ENCODE results near the gene MYL11. TPM values are rescaled to one million over a fixed set of nuclear protein-coding genes. Genes with fewer than 3 reads are reported as not detected.

MYL11 gene
- total RNA-seq, 2 experiments from 2014 or later: not detected

- peak; percentile 98 for DNase-seq
- Mint-ChIP-seq H3K4me3 (peak overlapping the region; percentile 90), H3K4me1 (peaks cover 58% of the 10 kb centered on the region), H3K9me3 (no peaks in the 10 kb centered on the region), H3K27ac (peak overlapping the region; percentile 100), H3K27me3 (no peaks in the 10 kb centered on the region), H3K36me3 (ENCODE audit: low read depth) (peaks cover 40% of the 10 kb centered on the region)
- ChIA-PET CTCF (interaction anchor here (1.2 to 1.5 kb wide), 2 partner anchors 10 to 31 kb away, joined by 4 to 5 read pairs; no protein-coding TSS in a partner anchor), POLR2A (no interaction called here)
Observed at GRCh38 chr16:30378236-30379157, 3.9 kb downstream of the MYL11 start.

GRCh38 chr16:30379158-30379783 lies 4.7 kb downstream of the MYL11 start:
- H3K27me3 Mint-ChIP-seq: no peaks in the 10 kb centered on the region
- H3K27ac Mint-ChIP-seq: peak overlapping the region; percentile 100
- H3K4me1 Mint-ChIP-seq: peaks cover 62% of the 10 kb centered on the region
- H3K4me3 Mint-ChIP-seq: peak overlapping the region; percentile 90
- H3K9me3 Mint-ChIP-seq: no peaks in the 10 kb centered on the region
- peaks cover 43% of the 10 kb centered on the region for H3K36me3 Mint-ChIP-seq (ENCODE audit: low read depth)
- ChIA-PET CTCF (no interaction called here), POLR2A (no interaction called here)
- no peak for DNase-seq

GRCh38 chr16:30380072-30380802 lies 5.6 kb downstream of the MYL11 start:
- H3K27me3 Mint-ChIP-seq: no peaks in the 10 kb centered on the region
- H3K9me3 Mint-ChIP-seq: no peaks in the 10 kb centered on the region
- H3K36me3 Mint-ChIP-seq (ENCODE audit: low read depth): peaks cover 43% of the 10 kb centered on the region
- H3K4me1 Mint-ChIP-seq: peaks cover 65% of the 10 kb centered on the region
- peak overlapping the region; percentile 100 for H3K27ac Mint-ChIP-seq
- ChIA-PET CTCF (interaction anchor here (0.5 to 1.5 kb wide), 3 partner anchors 9 to 41 kb away, joined by 3 to 5 read pairs (median 4); no protein-coding TSS in a partner anchor), POLR2A (no interaction called here)
- peak overlapping the region; percentile 90 for H3K4me3 Mint-ChIP-seq
- DNase-seq: no peak

- peaks cover 67% of the 10 kb centered on the region for H3K4me1 Mint-ChIP-seq
- CTCF ChIA-PET: interaction anchor here (1.2 to 1.5 kb wide), 2 partner anchors 10 to 12 kb away, joined by 3 to 5 read pairs; no protein-coding TSS in a partner anchor
- H3K27me3 Mint-ChIP-seq: no peaks in the 10 kb centered on the region
- DNase-seq: no peak
- H3K9me3 Mint-ChIP-seq: no peaks in the 10 kb centered on the region
- H3K27ac Mint-ChIP-seq: peak overlapping the region; percentile 90
- H3K36me3 Mint-ChIP-seq (ENCODE audit: low read depth): peaks cover 43% of the 10 kb centered on the region
- peak overlapping the region; percentile 90 for H3K4me3 Mint-ChIP-seq
- POLR2A ChIA-PET: no interaction called here
Observed at GRCh38 chr16:30380803-30381208, 6.2 kb downstream of the MYL11 start.

GRCh38 chr16:30381291-30382041 lies 6.9 kb downstream of the MYL11 start:
- DNase-seq: peak; percentile 52
- H3K4me1 Mint-ChIP-seq: peaks cover 66% of the 10 kb centered on the region
- CTCF ChIA-PET: interaction anchor here (1.5 to 2.8 kb wide), 4 partner anchors 10 to 234 kb away, joined by 3 to 13 read pairs (median 7); partner anchors contain the start of gene ZNF48

GRCh38 chr16:30382111-30382881 lies 7.7 kb downstream of the MYL11 start, which contains the start of gene SEPTIN1:
TSS of gene SEPTIN1 (minus strand) at chr16:30382561. CDS start at chr16:30382542, 19 bp downstream.
- Mint-ChIP-seq H3K36me3 (ENCODE audit: low read depth) (peaks cover 41% of the 10 kb centered on the region), H3K4me1 (peaks cover 59% of the 10 kb centered on the region), H3K27me3 (no peaks in the 10 kb centered on the region), H3K4me3 (peak within 1 kb of the TSS; percentile 90), H3K9me3 (no peaks in the 10 kb centered on the region), H3K27ac (peak within 1 kb of the TSS; percentile 90)
- ChIA-PET POLR2A (interaction anchor here (0.6 to 1.2 kb wide), 4 partner anchors 11 to 250 kb away, joined by 3 to 9 read pairs (median 4); partner anchors contain the start of gene ZNF48), CTCF (interaction anchor here (0.8 to 2.8 kb wide), 15 partner anchors 9 to 233 kb away, joined by 3 to 21 read pairs (median 6); partner anchors contain the start of genes DCTPP1, ZNF48 and ZNF771)
- DNase-seq: peak; percentile 87

More at GRCh38 chr16:30381291-30382041, 6.9 kb downstream of the MYL11 start:
- POLR2A ChIA-PET: no interaction called here
- Mint-ChIP-seq H3K4me3 (peak overlapping the region; percentile 90), H3K9me3 (no peaks in the 10 kb centered on the region), H3K27me3 (no peaks in the 10 kb centered on the region), H3K27ac (peak overlapping the region; percentile 90), H3K36me3 (ENCODE audit: low read depth) (peaks cover 43% of the 10 kb centered on the region)

- peak overlapping the region; percentile 90 for H3K4me3 Mint-ChIP-seq
- CTCF ChIA-PET: interaction anchor here (1.0 to 2.8 kb wide), 12 partner anchors 10 to 49 kb away, joined by 3 to 21 read pairs (median 7); partner anchors contain the start of genes CD2BP2, DCTPP1, ZNF48 and ZNF771
Observed at GRCh38 chr16:30383521-30383920, 8.9 kb downstream of the MYL11 start.

GRCh38 chr16:30394592-30395154 lies 20.1 kb downstream of the MYL11 start:
- Mint-ChIP-seq H3K36me3 (ENCODE audit: low read depth) (peaks cover 22% of the 10 kb centered on the region), H3K27me3 (no peaks in the 10 kb centered on the region), H3K9me3 (no peaks in the 10 kb centered on the region), H3K27ac (peak overlapping the region; percentile 60), H3K4me3 (peak overlapping the region; percentile 80), H3K4me1 (peaks cover 35% of the 10 kb centered on the region)
- POLR2A ChIA-PET: interaction anchor here (0.7 to 1.5 kb wide), 2 partner anchors 12 to 40 kb away, joined by 3 to 9 read pairs; partner anchors contain the start of genes CD2BP2 and SEPTIN1
- CTCF ChIA-PET: interaction anchor here (0.6 to 2.6 kb wide), 9 partner anchors 10 to 299 kb away, joined by 3 to 24 read pairs (median 5); partner anchors contain the start of genes SEPTIN1, TBC1D10B and ZNF771
- DNase-seq: no peak

More at GRCh38 chr16:30383521-30383920, 8.9 kb downstream of the MYL11 start:
- POLR2A ChIA-PET: no interaction called here
- H3K9me3 Mint-ChIP-seq: no peaks in the 10 kb centered on the region
- H3K27me3 Mint-ChIP-seq: no peaks in the 10 kb centered on the region
- peaks cover 33% of the 10 kb centered on the region for H3K36me3 Mint-ChIP-seq (ENCODE audit: low read depth)
- no peak for DNase-seq
- H3K27ac Mint-ChIP-seq: peak overlapping the region; percentile 90
- H3K4me1 Mint-ChIP-seq: peaks cover 49% of the 10 kb centered on the region

GRCh38 chr16:30395155-30395991 lies 20.8 kb downstream of the MYL11 start, which contains the start of gene ZNF48:
TSS of gene ZNF48 (plus strand) at chr16:30395420. CDS start at chr16:30395795, 375 bp downstream.
- Mint-ChIP-seq H3K36me3 (ENCODE audit: low read depth) (peaks cover 22% of the 10 kb centered on the region), H3K9me3 (no peaks in the 10 kb centered on the region), H3K4me1 (peaks cover 38% of the 10 kb centered on the region), H3K27me3 (no peaks in the 10 kb centered on the region), H3K4me3 (peak within 1 kb of the TSS; percentile 95), H3K27ac (peak within 1 kb of the TSS; percentile 87)
- ChIA-PET CTCF (interaction anchor here (0.6 to 2.6 kb wide), 13 partner anchors 9 to 299 kb away, joined by 3 to 24 read pairs (median 4); partner anchors contain the start of genes DCTPP1, MYL11, SEPTIN1 and TBC1D10B), POLR2A (interaction anchor here (0.7 to 1.5 kb wide), 2 partner anchors 13 to 40 kb away, joined by 3 to 9 read pairs; partner anchors contain the start of genes CD2BP2 and SEPTIN1)
- peak; percentile 38 for DNase-seq

Measured in activated CD4-positive, alpha-beta T cell treated with anti-CD3 and anti-CD28 coated beads, Interleukin-2, amount 10 ng/mL, durations not matched to agents 7 days and 5 days (primary cell).